Renal pelvis (tissue), 4 donors: ENCODE measurements around the gene NPHS2. TPM values are rescaled to one million over a fixed set of nuclear protein-coding genes. Genes with fewer than 3 reads are reported as not detected.
"Not testable (repeated sequence)": the region's sequence is repeated elsewhere in the genome, so short reads cannot be mapped to it uniquely, and the experiment has no call there.

ENCODE experiments used
- DNase-seq: peaks from one replicate; pipeline ENCODE4 v3.0.0-alpha.2; 2013
- polyA plus RNA-seq, 3 donors: library from polyadenylated mRNA; unstranded; fragments of 120-200 nt; gene quantifications; one replicate each; pipeline ENCODE4 v1.2.1, GENCODE V29; 2013; ENCODE audit not compliant: insufficient read length in 3 of 3

NPHS2 gene
- polyA plus RNA-seq, 3 donors, result 378 to 411 (median 403) TPM

DNA sequence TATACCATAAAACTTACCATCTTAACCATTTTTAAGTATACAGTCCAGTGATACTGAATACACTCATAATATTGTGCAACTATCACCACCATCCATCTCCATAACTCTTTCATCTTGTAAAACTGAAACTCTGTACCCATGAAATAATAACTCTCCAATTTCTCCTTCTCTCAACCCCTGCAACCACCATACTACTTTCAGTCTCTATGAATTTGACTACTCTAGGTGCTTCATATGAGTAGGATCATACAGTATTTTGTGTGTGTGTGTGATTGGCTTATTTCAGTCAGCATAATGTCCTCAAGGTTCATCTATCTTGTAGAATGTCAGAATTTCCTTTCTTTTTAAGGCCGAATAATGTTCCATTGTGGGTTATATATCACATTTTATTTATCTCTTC lies 17.7 kb downstream of the NPHS2 start:
- no peak for DNase-seq

DNA sequence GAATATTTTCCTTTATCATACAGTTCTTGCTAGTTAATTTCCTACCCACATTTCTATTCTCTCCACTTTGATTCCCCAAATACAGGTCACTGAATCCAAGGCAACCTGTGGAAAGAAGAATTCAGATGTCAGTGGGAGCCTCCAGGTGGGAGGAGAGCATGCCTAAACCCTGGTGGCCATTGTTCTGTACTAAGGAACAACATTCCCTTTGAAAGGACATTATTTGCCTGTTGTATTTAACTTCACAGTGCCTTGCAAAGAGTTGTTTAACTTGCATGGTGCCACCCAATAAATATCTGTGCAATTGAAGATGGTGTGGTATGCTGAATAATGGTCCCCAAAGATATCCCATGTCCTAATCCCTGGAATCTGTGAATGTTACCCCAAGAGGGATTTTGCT lies 21.3 kb downstream of the NPHS2 start:
- no peak for DNase-seq

DNA sequence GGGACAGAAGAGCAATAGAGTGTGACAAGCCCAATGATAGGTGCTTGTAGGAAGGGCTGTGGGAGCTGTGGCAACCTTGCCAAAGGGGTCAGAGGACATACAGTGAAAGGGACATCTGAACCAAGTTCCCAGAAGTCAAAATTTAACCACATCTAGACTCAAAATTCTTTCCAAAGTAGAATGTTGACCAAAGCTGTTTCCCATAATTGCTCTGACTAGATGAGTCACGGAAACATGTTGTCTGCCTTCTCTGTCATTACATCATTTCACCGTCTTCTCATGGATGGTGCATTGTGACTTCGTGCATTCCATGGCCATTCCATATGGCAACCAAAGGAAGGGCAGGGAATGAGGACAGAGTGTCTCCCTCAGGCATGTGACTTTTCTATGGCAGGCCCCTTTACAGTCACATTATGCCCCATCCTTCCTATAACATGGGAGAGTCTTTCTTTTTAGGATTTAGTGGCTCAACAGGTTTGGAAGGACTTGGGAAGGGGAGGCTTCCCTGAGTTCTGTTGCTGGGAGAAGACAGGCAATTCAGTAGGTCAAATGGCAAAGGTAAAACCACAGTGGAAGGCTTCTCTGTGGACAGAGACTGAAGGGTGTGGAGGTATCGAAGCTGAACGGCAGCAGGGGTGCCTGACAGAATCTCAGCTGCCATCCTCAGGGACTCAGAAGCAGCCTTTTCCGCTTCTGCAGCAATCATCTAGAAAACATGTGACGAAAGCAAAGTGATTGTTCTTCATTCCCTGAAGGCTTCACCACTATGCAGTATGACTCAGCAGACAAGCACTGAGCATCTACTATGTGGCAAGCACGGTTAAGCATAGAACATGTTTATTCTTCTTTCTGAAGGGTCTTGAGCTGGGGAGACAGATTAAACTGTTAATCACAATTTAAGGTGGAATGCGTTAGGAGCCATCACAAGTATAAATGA lies 24.7 kb downstream of the NPHS2 start:
- no peak for DNase-seq

DNA sequence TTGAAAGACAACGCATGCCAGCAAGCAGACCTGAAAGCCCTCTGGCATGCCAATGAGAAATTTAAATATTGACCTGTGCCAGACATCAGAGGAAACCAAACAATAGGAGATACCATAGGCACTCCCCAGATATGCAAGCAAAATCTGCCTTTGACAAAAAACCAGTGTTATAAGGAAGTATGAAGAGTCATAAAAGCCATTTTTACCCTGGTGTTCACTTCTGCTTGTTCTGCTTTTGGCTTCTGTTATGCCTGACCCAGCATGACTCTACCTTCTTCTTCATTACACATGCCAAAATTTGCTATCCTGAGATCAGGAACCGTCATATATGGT lies 26.4 kb downstream of the NPHS2 start:
- no peak for DNase-seq

DNA sequence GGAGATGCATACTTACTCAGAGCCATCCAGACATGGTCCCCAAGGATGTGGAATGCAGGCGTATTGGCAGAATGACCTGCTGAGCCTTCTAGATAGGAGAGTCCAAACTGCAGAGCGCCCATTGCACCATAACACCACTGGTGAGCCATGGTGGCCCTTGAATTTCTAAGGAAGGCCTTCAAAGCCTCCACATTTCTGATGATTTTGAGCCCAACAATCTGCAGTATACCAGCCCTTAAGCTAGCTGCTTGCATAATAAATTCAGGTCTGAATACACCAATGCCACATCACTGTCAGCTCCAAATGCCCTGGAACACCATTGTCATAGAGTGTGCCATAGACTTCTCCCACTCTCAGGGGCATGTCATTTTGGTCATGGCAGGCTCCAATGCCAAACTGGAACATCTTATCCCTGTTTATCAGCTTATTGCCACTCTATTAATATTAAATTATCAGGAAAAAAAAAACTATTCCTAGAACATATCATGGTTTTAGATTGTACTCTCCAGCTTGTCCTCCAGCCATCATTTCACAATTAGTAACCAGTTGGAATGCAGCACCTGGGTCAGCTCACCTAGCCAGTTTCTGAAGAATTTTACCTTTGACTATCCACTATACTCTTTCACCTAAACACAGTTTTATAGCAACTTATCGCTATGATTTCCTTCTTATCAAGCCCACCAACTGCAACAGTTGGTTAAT lies 26.9 kb downstream of the NPHS2 start:
- DNase-seq, result no peak

DNA sequence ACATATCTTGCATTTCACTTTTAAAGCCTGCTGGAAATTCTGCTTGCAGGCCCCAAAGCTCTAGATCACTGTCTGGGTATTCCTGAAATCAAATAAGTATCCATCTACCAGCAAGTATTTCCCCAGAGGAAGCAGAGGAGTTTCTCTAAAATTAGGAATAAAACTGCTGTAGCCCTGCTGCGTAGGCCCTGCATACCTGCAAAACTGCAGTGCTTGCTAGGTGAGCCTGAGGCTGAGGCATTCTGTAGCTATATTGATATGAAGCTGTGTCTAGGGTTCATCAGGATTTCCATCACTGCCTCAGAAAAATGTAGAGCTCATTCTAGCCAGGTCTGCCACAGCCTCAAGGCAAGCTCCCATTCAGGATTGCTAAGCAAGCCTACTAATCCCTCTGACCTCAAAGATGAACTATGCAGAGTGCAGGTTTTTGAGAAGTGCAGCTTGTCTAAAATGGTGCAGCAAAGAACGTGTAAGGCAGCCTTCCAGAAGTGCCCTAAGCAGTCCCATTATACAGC lies 28.7 kb downstream of the NPHS2 start:
- no peak for DNase-seq

DNA sequence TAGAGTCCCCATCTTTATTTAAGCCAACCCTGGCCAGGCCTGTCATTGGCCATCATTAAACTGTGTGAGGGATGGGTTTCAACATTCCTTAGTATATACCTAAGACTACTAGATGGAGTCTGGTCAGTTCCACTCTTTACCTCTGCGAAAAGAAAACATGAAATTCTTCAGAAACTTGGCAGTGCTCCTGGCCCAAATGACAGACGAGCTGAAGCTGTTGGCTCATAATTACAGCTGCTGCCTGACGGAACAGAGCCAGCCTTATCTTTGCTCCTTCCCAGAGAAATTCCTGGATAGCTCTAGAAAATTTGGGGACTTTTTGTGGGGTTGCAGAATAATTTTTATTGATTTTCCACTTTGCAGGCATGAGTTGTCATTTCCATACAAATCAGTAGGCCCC lies 30.4 kb downstream of the NPHS2 start:
- DNase-seq, result no peak

DNA sequence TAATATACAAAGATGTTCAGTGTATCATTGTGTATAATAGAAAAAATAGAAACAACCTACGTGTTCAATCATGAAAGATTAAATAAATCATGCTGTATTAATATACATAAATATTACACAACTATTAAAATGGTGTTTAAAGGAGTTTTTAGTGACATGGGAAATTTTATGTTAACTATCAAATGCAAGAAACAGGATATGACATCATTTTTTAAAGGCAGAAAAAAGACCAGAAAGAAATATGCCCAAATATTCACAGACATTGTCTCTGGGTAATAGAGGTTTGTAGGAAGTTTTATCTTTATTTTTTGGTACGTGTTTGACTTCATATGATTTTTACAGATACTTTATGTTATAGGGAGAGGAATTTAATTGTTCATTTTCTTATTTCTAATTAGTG lies 34.0 kb downstream of the NPHS2 start:
- DNase-seq, result no peak

DNA sequence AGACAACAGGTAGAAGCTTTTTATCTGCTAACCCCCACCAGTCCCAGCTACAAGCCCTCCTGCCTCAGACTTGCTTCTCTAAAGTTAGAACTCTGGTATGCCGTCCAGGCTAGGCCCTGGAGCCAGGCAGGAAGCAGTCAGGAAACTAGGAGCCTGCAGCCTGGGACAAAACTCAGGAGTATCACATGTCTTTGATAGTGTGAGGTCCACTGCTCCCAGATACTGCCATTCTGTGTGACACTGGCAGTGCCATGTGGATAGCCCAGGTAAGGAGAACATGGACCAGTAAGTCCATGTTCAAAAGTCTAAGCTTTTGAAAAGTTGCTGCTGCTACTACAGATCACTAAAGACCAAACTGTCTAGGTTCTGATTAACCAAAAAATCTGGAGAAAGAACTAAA lies 45.4 kb downstream of the NPHS2 start:
- no peak for DNase-seq

DNA sequence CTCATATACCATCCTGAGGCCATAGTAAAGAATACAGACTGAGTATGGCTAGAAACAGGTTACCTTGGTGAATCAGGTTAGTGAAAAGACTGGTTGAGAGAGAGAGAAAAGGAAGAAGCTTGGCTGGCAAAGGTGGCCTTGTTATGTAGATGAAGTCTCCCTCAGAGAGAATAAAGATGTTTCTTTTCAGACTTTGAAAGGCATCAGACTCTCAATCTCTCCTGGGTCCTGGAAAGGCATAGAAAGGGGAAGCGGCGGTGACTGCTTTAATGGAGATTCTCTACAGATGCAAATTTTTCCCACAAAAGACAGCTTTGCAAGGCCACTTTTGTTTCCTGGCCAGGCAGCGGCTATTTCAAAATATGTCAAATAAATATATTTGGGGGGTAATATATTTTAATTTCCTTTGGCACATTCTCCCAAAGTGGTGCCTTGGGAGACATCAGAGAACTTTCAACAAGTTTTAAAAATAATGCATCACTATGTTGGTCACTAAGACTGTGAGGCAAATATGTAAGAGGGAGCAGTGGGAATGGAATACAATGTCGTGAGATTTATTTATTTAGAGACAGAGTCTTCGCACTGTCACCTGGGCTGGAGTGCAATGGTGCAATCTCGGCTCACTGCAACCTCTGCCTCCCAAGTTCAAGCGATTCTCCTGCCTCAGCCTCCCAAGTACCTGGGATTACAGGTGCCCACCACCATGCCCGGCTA lies 46.1 kb downstream of the NPHS2 start:
- no peak for DNase-seq

DNA sequence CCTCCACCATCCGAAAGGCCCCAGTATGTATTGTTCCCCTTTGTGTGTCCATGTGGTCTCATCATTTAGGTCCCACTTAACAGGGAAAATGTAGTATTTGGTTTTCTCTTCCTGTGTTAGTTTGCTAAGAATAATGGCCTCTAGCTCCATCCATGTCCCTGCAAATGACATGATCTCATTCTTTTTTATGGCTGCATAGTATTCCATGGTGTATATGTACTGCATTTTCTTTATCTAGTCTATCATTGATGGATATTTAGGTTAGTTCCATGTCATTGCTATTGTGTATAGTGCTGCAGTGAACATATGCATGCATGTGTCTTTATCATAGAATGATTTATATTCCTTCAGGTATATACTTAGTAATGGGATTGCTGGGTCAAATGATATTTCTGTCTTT lies 57.2 kb downstream of the NPHS2 start:
- DNase-seq, result not testable (repeated sequence)

DNA sequence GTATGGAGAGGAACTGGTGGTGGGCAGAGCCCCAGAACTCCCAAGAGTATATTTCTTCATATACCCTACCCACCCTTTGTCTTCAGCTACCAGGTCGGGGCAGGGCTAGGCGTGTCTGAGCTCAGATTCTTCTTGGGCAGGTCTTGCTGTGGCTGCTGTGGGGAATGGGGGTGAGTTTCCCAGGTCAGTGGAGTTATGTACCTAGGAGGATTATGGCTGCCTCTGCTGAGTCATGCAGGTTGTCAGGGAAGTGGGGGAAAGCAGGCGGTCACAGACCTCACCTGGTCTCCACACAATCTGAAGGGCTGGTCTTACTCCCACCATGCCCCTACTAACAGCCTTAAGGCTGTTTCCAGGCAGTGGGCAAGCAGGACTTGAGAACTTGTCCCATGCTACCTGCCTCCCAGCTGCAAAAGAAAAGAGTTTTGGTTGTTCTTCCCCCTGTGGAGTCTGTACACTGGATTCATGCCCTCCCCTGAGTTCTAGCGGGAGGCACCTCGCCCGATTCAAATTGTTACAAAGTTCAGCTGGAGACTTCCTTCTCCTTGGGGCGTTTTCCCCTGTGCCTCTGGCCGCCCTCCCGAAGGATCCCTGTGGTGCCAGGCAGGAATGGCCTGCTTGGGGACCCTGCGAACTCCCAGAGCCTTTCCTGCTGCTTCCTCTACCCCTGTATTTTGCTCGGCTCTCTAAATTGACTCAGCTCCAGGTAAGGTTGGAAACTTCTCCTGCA lies 58.6 kb downstream of the NPHS2 start:
- no peak for DNase-seq

DNA sequence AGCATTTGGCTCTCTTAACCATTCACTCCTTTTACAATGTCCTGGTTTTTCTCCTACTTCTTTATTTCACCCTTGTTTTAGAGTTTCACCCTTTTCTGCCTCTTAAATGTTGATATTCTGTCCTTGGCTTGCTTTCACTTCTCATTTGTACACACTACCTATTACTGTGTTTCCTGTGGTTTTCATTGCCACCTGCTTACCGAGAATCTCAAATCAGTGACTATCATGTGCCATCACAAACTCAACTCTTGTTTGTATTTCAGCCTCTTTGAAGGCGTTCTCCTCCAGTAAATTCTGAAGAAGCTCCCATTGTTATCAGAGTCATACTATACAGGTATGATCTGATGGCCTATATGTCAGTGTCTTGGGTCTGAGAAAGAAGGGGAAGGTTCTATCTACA lies 65.7 kb downstream of the NPHS2 start:
- DNase-seq, result no peak

DNA sequence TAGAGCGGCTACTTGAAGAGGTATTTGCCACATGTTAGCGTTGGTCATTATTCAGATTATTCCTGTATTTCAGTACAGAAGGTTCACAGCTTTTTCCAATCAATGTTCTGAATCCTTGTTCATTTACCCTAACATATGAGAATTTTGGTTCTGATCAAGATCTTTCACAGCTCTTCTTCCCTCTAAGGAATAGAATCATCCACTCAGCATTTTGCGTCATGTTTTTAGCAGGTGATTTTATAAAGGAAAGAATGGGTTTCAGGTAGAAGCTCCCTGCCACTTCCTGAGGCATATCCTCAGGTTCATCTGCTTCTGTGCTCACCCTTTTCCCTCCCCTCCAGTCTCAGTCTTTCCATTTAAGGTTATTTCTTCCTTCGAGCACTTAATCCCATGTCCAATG lies 66.4 kb downstream of the NPHS2 start:
- no peak for DNase-seq

DNA sequence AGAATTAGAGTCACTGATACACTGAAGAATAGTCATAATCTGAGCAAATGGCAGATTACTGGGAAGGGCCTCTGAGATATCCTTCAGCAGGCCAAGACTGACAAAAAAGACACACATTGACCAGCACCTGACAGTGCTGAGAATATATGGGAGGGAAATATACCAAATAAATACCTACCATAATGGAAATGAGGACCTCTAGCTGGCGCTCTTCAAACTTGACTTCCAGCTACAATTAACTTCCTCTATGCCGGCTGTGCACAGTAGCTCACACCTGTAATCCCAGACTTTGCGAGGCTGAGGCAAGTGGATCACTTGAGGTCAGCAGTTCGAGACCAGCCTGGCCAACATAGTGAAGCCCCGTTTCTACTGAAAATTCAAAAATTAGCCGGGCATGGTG lies 69.5 kb downstream of the NPHS2 start:
- DNase-seq, result no peak

Other genes with a start within 250 kb of the NPHS2 start
- gene AXDND1, start 210.0 kb downstream of the NPHS2 start, polyA plus RNA-seq, result 10 to 100 TPM; 10.8 to 37.7 (median 27.6) TPM
- 1 to 10 TPM; 2.8 to 5.7 (median 5.5) TPM for gene TDRD5, start 15.9 kb upstream of the NPHS2 start, polyA plus RNA-seq
- 1 to 10 TPM in 1 of 3 donors, under 1 TPM in 2; 0.76 to 1.1 (median 0.99) TPM for gene FAM163A, start 167.3 kb upstream of the NPHS2 start, polyA plus RNA-seq